ENCODE results near the gene WWOX. TPM values are rescaled to one million over a fixed set of nuclear protein-coding genes. Genes with fewer than 3 reads are reported as not detected.

WWOX gene
- total RNA-seq, 4 donors from 2014 or later: 76.8 to 102 (median 83.6) TPM

DNA sequence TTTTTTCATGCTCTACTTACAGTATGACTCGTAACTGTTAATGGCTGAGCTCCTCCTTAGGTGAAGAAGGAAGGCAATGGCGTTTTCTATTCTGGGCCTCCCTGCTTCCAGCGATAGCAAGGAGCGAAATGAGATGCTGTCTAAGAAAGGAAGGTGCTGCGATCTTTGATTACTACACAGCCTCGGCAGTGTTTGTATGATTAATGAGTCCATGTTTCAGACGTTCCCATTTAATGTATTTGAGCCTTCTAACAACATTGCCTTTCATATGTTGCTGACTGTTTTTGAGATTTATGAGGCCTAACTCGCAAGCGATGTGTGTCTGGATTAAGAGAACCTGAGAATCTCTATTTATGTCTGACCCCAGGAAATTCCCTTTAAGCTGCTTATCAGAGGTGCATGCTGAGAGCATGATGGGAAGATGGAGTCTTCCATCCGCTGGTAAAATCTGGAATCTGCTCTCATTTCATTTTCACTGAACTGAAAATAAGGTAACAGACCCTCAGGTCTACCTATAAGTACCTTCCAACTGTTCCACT, 403.4 kb downstream of the WWOX start:
- Histone ChIP-seq H3K9me3 (no peaks in the 10 kb centered on the region), H3K27me3 (no peaks in the 10 kb centered on the region), H3K4me3 (no peak overlapping the region), H3K27ac (no peak overlapping the region), H3K36me3 (no peaks in the 10 kb centered on the region), H3K4me1 (peaks cover 0 to 32% (median 9%) of the 10 kb centered on the region in 4 donors)
- 79 to 81% methylated on average over 10 of the region's 10 CpGs for WGBS, 2 donors
- DNase-seq (ENCODE audit: low spot score in 2 of 2): no peak
- TF ChIP-seq, protein P1, sequence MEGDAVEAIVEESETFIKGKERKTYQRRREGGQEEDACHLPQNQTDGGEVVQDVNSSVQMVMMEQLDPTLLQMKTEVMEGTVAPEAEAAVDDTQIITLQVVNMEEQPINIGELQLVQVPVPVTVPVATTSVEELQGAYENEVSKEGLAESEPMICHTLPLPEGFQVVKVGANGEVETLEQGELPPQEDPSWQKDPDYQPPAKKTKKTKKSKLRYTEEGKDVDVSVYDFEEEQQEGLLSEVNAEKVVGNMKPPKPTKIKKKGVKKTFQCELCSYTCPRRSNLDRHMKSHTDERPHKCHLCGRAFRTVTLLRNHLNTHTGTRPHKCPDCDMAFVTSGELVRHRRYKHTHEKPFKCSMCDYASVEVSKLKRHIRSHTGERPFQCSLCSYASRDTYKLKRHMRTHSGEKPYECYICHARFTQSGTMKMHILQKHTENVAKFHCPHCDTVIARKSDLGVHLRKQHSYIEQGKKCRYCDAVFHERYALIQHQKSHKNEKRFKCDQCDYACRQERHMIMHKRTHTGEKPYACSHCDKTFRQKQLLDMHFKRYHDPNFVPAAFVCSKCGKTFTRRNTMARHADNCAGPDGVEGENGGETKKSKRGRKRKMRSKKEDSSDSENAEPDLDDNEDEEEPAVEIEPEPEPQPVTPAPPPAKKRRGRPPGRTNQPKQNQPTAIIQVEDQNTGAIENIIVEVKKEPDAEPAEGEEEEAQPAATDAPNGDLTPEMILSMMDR (IDR thresholded peaks at IDR 0.05): no peak
- TF ChIP-seq EP300 (IDR thresholded peaks at IDR 0.05) (no peak), POLR2A (IDR thresholded peaks at IDR 0.05) (no peak)

DNA sequence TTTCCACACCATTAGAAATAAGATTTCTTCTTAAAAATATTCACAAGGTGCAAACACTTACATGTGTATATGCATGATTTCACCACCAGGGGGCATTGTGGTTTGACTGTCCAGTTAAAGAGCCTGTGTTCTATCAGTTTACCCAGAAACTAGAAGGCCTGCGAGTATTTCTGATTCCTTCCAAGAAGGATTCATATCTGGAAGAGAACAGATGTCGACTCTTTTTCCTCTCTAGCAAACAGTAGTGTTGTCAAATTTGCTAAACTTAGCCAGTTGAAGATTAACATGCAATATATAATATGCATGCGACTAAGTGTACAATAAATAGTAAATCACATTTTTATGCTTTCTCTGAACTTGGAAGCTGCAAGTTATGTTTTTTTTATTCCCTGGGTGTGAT, 404.1 kb downstream of the WWOX start:
- H3K9me3 ChIP-seq: no peaks in the 10 kb centered on the region
- 31 to 37% methylated on average over 3 of the region's 3 CpGs for WGBS, 2 donors
- no peaks in the 10 kb centered on the region for H3K36me3 ChIP-seq
- peaks cover 0 to 32% (median 9%) of the 10 kb centered on the region in 4 donors for H3K4me1 ChIP-seq
- no peak overlapping the region for H3K4me3 ChIP-seq
- no peaks in the 10 kb centered on the region for H3K27me3 ChIP-seq
- TF ChIP-seq POLR2A (IDR thresholded peaks at IDR 0.05): no peak
- TF ChIP-seq EP300 (IDR thresholded peaks at IDR 0.05): no peak
- TF ChIP-seq, protein P1 (IDR thresholded peaks at IDR 0.05): peak; percentile 71 to 81 (median 75)
- peak; percentile 25 to 88 for DNase-seq (ENCODE audit: low spot score in 2 of 2)
- peak overlapping the region in 1 of 4 donors; percentile 81 for H3K27ac ChIP-seq

DNA sequence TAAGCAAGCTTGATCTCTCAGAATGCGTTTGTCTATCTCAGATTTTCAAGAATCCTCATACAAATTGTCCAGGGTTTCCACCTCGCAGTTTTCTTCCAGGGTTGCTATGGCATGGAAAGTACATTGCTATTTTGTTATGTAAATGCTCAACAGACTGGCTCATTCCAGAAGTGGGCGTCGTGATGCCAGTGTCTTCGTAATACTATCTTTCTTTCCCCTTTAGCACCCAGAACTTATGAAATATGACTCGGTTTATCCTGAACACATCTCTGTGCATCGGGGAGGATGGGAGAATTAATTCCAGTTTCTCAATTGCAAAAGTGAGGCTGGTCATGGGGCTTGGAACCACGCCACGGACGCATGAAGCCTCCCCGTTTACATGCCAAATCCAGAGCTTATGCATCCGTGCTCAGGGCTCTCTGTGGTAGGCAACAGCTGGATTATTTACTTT, 405.0 kb downstream of the WWOX start:
- DNase-seq (ENCODE audit: low spot score in 2 of 2): peak in 1 of 2 donors; percentile 8
- TF ChIP-seq POLR2A (IDR thresholded peaks at IDR 0.05) (no peak), EP300 (IDR thresholded peaks at IDR 0.05) (peak in 1 of 2 donors; percentile 30)
- TF ChIP-seq, protein P1 (IDR thresholded peaks at IDR 0.05): no peak
- Histone ChIP-seq H3K4me1 (peaks cover 0 to 32% (median 9%) of the 10 kb centered on the region in 4 donors), H3K27me3 (no peaks in the 10 kb centered on the region), H3K36me3 (no peaks in the 10 kb centered on the region), H3K4me3 (peak overlapping the region in 1 of 4 donors; percentile 16), H3K27ac (peak overlapping the region in 2 of 4 donors; percentile 80 to 81), H3K9me3 (no peaks in the 10 kb centered on the region)
- 40 to 44% methylated on average over 12 of the region's 12 CpGs for WGBS, 2 donors

DNA sequence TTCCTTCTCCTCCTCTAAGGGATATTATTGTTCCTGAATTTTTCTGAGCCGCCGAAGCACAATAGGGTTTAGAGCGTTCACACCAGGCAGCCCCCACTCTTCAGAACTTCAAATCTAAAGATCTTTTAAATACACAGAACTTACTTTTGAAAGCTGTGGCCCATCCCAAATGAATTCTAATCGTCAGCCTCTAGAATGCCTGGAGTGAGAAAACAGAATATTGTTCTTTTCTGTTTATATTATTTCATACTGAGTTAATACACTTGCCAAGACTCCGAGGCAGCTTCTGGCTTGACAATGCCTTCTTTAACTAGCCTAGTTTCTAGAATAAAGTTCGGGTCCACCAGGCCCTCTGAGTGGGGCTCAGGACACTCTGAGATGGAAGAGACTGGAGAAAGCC, 405.6 kb downstream of the WWOX start:
- no peak for DNase-seq (ENCODE audit: low spot score in 2 of 2)
- Histone ChIP-seq H3K27me3 (no peaks in the 10 kb centered on the region), H3K4me1 (peaks cover 0 to 32% (median 9%) of the 10 kb centered on the region in 4 donors), H3K27ac (peak overlapping the region; percentile 14 to 81 (median 58)), H3K9me3 (no peaks in the 10 kb centered on the region), H3K36me3 (no peaks in the 10 kb centered on the region), H3K4me3 (peak overlapping the region in 1 of 4 donors; percentile 40)
- 25 to 29% methylated on average over 6 of the region's 6 CpGs for WGBS, 2 donors
- TF ChIP-seq, protein P1 (IDR thresholded peaks at IDR 0.05): no peak
- no peak for TF ChIP-seq EP300 (IDR thresholded peaks at IDR 0.05)
- TF ChIP-seq POLR2A (IDR thresholded peaks at IDR 0.05): no peak

DNA sequence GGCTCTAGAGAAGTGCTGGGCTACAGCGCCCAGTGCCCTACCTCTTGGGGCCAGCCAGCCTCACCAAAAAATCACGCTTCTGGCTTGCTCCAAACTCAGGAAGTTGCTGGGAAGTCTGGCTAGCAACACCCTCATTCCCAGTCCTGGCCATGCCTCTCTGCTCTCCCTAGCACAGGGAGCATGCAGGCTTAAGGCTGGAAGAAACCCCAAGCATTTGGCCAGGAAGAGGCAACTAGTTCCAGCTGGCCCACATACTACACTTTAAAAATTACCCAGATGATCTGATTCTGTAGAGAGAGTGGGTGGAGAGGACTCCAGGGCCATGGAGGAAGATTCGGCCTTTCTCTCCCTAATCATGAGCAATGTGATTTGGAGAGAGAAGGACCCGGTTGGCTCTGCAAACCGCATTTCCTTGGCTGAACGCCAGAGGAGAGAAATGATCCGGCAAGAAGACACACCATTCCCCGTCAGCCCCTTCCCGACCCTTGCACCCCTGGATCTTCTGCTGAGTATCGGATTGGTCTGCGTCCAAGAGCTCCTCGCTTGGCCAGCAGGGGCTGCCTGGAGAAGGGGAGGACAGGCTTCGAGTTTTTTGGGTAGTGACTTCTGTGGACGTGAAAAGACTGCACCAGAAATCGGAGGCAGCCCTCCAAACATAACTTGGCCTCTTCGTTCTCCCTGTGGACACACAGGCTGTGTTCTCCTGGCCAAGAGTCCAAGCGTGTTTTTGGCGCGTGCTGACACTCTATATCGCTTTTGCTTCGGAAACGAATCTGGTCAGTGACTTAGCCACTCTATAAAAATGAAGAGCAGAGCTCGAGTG, 406.3 kb downstream of the WWOX start:
- DNase-seq (ENCODE audit: low spot score in 2 of 2): peak; percentile 35 to 69
- Histone ChIP-seq H3K36me3 (no peaks in the 10 kb centered on the region), H3K4me3 (peak overlapping the region in 2 of 4 donors; percentile 16 to 40), H3K9me3 (no peaks in the 10 kb centered on the region), H3K27me3 (no peaks in the 10 kb centered on the region), H3K4me1 (peaks cover 0 to 32% (median 9%) of the 10 kb centered on the region in 4 donors), H3K27ac (peak overlapping the region; percentile 14 to 81 (median 58))
- peak in 1 of 2 donors; percentile 64 for TF ChIP-seq EP300 (IDR thresholded peaks at IDR 0.05)
- TF ChIP-seq, protein P1 (IDR thresholded peaks at IDR 0.05): peak; percentile 20 to 59 (median 49)
- no peak for TF ChIP-seq POLR2A (IDR thresholded peaks at IDR 0.05)
- 39 to 44% methylated on average over 22 to 23 of the region's 23 CpGs for WGBS, 2 donors
